MM.1S (cell line): ENCODE results near the gene DPM2.

ENCODE experiments used
- EZH2 ChIP-seq: fragments of 300-600 bp; sonication (generic); optimal IDR thresholded peaks from 2 replicates; pipeline ENCODE3; 2017; ENCODE audit warnings: low read depth, mild to moderate bottlenecking, antibody characterized with exemption, low read length, mixed read lengths
- TF ChIP-seq, protein P1 (sequence below): fragments of 300-600 bp; sonication (generic); IDR thresholded peaks from 2 replicates; pipeline ENCODE4 v1.5.1; 2016; ENCODE audit warnings: antibody characterized with exemption, low read length, mixed read lengths

DNA sequence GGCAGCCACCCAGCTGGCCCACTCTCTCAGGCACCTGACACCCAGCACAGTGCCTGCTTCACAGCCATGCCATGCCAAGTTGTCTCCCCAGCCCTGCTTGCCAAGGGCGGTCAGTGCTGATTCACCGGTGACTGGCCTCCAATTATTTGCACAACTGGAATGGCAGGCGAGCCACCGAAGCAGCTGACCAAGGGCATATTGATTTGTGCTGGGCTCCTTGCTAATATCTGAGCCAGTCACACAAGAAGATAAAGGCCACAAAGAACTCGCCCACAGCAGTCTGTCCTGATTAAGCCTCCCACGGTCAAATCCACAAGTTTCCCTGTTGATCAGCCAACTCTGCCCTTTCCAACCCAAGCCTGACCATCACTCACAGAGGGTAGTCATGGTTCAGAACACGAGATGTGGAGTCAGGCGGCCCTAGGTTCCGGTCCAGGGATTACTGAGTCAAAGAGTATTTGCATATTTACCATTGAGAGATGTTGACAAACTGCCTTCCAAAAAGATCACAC is 49.5 kb upstream of the DPM2 start:
- TF ChIP-seq, protein P1, sequence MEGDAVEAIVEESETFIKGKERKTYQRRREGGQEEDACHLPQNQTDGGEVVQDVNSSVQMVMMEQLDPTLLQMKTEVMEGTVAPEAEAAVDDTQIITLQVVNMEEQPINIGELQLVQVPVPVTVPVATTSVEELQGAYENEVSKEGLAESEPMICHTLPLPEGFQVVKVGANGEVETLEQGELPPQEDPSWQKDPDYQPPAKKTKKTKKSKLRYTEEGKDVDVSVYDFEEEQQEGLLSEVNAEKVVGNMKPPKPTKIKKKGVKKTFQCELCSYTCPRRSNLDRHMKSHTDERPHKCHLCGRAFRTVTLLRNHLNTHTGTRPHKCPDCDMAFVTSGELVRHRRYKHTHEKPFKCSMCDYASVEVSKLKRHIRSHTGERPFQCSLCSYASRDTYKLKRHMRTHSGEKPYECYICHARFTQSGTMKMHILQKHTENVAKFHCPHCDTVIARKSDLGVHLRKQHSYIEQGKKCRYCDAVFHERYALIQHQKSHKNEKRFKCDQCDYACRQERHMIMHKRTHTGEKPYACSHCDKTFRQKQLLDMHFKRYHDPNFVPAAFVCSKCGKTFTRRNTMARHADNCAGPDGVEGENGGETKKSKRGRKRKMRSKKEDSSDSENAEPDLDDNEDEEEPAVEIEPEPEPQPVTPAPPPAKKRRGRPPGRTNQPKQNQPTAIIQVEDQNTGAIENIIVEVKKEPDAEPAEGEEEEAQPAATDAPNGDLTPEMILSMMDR, result no peak
- no peak for TF ChIP-seq EZH2
